ENCODE results near the gene WDR7.

The WDR7 gene

DNA sequence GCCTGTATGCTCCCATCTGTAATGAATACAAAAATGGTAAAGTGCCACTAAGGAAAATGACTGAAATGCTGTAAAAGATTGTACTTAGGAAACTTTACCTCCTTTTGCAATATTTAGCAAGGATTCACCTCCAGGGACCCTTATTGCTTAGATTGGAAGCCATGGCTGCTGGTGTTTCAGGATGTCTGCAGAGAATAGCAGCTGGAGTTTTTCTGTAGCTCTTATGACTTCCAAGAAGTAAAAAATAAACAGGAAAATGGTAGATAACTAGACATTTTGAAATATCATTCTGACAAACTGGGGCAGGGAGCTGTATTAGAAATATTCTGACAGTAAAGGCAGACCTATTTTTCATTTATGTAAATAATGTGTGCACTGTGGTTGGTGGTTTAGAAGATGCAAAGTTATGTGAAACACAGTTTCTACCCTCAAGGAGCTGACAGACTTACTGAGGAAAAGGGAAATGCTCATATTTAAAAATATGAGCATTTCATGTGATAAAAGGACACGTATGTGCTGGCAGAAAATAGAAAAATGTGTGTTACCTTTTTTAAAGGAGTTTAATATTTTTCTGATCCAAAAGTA, 270.8 kb downstream of the WDR7 start:
- peak; percentile 10 for DNase-seq

DNA sequence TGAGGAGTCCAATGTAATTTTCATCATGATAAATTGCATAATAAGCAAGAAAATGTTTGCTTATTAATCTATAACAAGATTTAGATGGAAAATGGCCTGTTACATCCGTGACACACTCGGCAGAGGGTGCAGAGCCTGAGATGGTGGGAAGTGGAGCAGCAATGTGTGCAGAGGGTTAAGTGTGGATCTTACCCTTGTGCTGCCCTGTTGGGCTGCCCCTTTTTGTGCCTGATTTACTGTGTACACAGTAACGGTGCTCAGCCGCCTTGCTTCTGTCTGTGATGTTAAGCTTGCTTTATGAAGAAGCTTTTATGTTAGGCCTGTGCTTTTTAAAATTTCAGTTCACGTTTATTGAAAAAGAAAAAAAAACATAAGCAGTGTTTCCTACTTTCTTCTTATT, 275.6 kb downstream of the WDR7 start:
- H2AK5ac ChIP-seq (ENCODE audit: low read length, severe bottlenecking), result no peak overlapping the region
- no peak overlapping the region for H3K27ac ChIP-seq (ENCODE audit: low read length, poor library complexity, severe bottlenecking)
- H2BK15ac ChIP-seq (ENCODE audit: low read depth, poor library complexity, severe bottlenecking), result no peak overlapping the region
- no peaks in the 10 kb centered on the region for H3K9me3 ChIP-seq (ENCODE audit: control insufficient read depth, low read length)
- DNase-seq, result no peak
- H3K4ac ChIP-seq (ENCODE audit: low read depth in 1 of 2, low read length in 2 of 2), result no peak overlapping the region
- no peaks in the 10 kb centered on the region for H3K4me1 ChIP-seq (ENCODE audit: control insufficient read depth, insufficient read depth, low read depth, low read length)
- no peak overlapping the region for H2BK5ac ChIP-seq (ENCODE audit: low read depth, low read length, poor library complexity, severe bottlenecking)
- no peaks in the 10 kb centered on the region for H3K27me3 ChIP-seq (ENCODE audit: control insufficient read depth in 1 of 2, insufficient read depth in 1 of 2, low read length in 2 of 2)
- 95% methylated on average over 4 of the region's 5 CpGs for WGBS
- H4K8ac ChIP-seq (ENCODE audit: low read length), result no peak overlapping the region
- no peak overlapping the region for H3K14ac ChIP-seq (ENCODE audit: low read length in 2 of 2)
- no peak overlapping the region for H3K4me3 ChIP-seq (ENCODE audit: insufficient read depth in 1 of 2, low read depth in 1 of 2, low read length in 2 of 2)
- H2BK120ac ChIP-seq (ENCODE audit: low read depth, low read length), result no peak overlapping the region
- no peak overlapping the region for H3K23ac ChIP-seq (ENCODE audit: low read length in 2 of 2)
- H3K18ac ChIP-seq (ENCODE audit: low read depth in 1 of 2, low read length in 2 of 2), result no peak overlapping the region
- H2BK12ac ChIP-seq (ENCODE audit: low read length in 2 of 2), result no peak overlapping the region
- peaks cover under 1% of the 10 kb centered on the region for H3K79me1 ChIP-seq (replicated peaks; ENCODE audit: low read length, poor library complexity, severe bottlenecking)
- H3K9ac ChIP-seq (ENCODE audit: low read length), result no peak overlapping the region
- H4K91ac ChIP-seq (ENCODE audit: low read length), result no peak overlapping the region
- no peak overlapping the region for H3K4me2 ChIP-seq (ENCODE audit: low read length, poor library complexity, severe bottlenecking)
- H3K36me3 ChIP-seq (ENCODE audit: control insufficient read depth in 1 of 2, insufficient read depth in 2 of 2, low read depth in 1 of 2, low read length in 2 of 2), result no peaks in the 10 kb centered on the region
- H2AFZ ChIP-seq (ENCODE audit: low read depth, low read length), result no peak overlapping the region

More for the DNA sequence above, 270.8 kb downstream of the WDR7 start:
- H3K4me2 ChIP-seq (ENCODE audit: low read length, poor library complexity, severe bottlenecking), result no peak overlapping the region
- no peak overlapping the region for H3K4ac ChIP-seq (ENCODE audit: low read depth in 1 of 2, low read length in 2 of 2)
- H3K9ac ChIP-seq (ENCODE audit: low read length), result no peak overlapping the region
- H2AFZ ChIP-seq (ENCODE audit: low read depth, low read length), result no peak overlapping the region
- H2BK12ac ChIP-seq (ENCODE audit: low read length in 2 of 2), result no peak overlapping the region
- no peaks in the 10 kb centered on the region for H3K36me3 ChIP-seq (ENCODE audit: control insufficient read depth in 1 of 2, insufficient read depth in 2 of 2, low read depth in 1 of 2, low read length in 2 of 2)
- no peak overlapping the region for H3K23ac ChIP-seq (ENCODE audit: low read length in 2 of 2)
- no peaks in the 10 kb centered on the region for H3K9me3 ChIP-seq (ENCODE audit: control insufficient read depth, low read length)
- no peak overlapping the region for H3K18ac ChIP-seq (ENCODE audit: low read depth in 1 of 2, low read length in 2 of 2)
- H2BK120ac ChIP-seq (ENCODE audit: low read depth, low read length), result no peak overlapping the region
- peaks cover 2% of the 10 kb centered on the region for H3K79me1 ChIP-seq (replicated peaks; ENCODE audit: low read length, poor library complexity, severe bottlenecking)
- no peaks in the 10 kb centered on the region for H3K27me3 ChIP-seq (ENCODE audit: control insufficient read depth in 1 of 2, insufficient read depth in 1 of 2, low read length in 2 of 2)
- H3K27ac ChIP-seq (ENCODE audit: low read length, poor library complexity, severe bottlenecking), result no peak overlapping the region
- H3K4me3 ChIP-seq (ENCODE audit: insufficient read depth in 1 of 2, low read depth in 1 of 2, low read length in 2 of 2), result no peak overlapping the region
- H3K4me1 ChIP-seq (ENCODE audit: control insufficient read depth, insufficient read depth, low read depth, low read length), result no peaks in the 10 kb centered on the region
- H2AK5ac ChIP-seq (ENCODE audit: low read length, severe bottlenecking), result no peak overlapping the region
- H4K91ac ChIP-seq (ENCODE audit: low read length), result no peak overlapping the region
- WGBS, result no CpG with 5 or more reads among the region's 1 CpG
- H3K14ac ChIP-seq (ENCODE audit: low read length in 2 of 2), result no peak overlapping the region
- no peak overlapping the region for H2BK15ac ChIP-seq (ENCODE audit: low read depth, poor library complexity, severe bottlenecking)
- H4K8ac ChIP-seq (ENCODE audit: low read length), result no peak overlapping the region
- no peak overlapping the region for H2BK5ac ChIP-seq (ENCODE audit: low read depth, low read length, poor library complexity, severe bottlenecking)

GRCh38 chr18:56927786-56928185, 276.6 kb downstream of the WDR7 start:
- Histone ChIP-seq H2AFZ (ENCODE audit: low read depth, low read length) (no peak overlapping the region), H3K4me3 (ENCODE audit: insufficient read depth in 1 of 2, low read depth in 1 of 2, low read length in 2 of 2) (no peak overlapping the region), H3K4me2 (ENCODE audit: low read length, poor library complexity, severe bottlenecking) (no peak overlapping the region), H3K27ac (ENCODE audit: low read length, poor library complexity, severe bottlenecking) (no peak overlapping the region), H3K4me1 (ENCODE audit: control insufficient read depth, insufficient read depth, low read depth, low read length) (no peaks in the 10 kb centered on the region), H2BK120ac (ENCODE audit: low read depth, low read length) (no peak overlapping the region), H4K8ac (ENCODE audit: low read length) (no peak overlapping the region), H3K9ac (ENCODE audit: low read length) (no peak overlapping the region), H2BK12ac (ENCODE audit: low read length in 2 of 2) (no peak overlapping the region), H3K14ac (ENCODE audit: low read length in 2 of 2) (no peak overlapping the region), H3K18ac (ENCODE audit: low read depth in 1 of 2, low read length in 2 of 2) (no peak overlapping the region), H3K9me3 (ENCODE audit: control insufficient read depth, low read length) (no peaks in the 10 kb centered on the region), H3K27me3 (ENCODE audit: control insufficient read depth in 1 of 2, insufficient read depth in 1 of 2, low read length in 2 of 2) (no peaks in the 10 kb centered on the region), H3K79me1 (replicated peaks; ENCODE audit: low read length, poor library complexity, severe bottlenecking) (no peaks in the 10 kb centered on the region), H2AK5ac (ENCODE audit: low read length, severe bottlenecking) (no peak overlapping the region), H3K23ac (ENCODE audit: low read length in 2 of 2) (no peak overlapping the region), H3K4ac (ENCODE audit: low read depth in 1 of 2, low read length in 2 of 2) (no peak overlapping the region), H2BK15ac (ENCODE audit: low read depth, poor library complexity, severe bottlenecking) (no peak overlapping the region), H2BK5ac (ENCODE audit: low read depth, low read length, poor library complexity, severe bottlenecking) (no peak overlapping the region), H4K91ac (ENCODE audit: low read length) (no peak overlapping the region), H3K36me3 (ENCODE audit: control insufficient read depth in 1 of 2, insufficient read depth in 2 of 2, low read depth in 1 of 2, low read length in 2 of 2) (no peaks in the 10 kb centered on the region)
- no peak for DNase-seq
- 100% methylated on average over 3 of the region's 3 CpGs for WGBS

DNA sequence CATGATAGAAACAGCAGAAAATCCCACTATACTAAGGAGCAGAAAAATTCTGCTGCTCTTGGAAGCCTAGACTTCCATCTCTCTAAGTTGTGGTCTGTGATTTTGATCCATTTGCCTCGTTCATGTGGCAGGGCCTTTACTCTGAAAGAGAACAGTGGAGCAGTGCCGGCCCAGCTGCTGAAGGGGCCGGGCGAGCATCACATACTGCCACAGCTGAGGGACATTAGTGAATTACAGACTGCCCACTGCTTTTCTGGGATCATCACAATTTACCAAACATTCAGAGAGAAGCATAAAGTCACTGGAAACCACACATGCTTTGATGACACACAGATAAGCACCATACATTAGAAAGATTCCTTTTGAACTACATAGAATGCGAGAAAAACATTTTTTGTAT, 278.7 kb downstream of the WDR7 start:
- Histone ChIP-seq H3K4me2 (ENCODE audit: low read length, poor library complexity, severe bottlenecking) (no peak overlapping the region), H2BK15ac (ENCODE audit: low read depth, poor library complexity, severe bottlenecking) (no peak overlapping the region), H3K9me3 (ENCODE audit: control insufficient read depth, low read length) (no peaks in the 10 kb centered on the region), H2AFZ (ENCODE audit: low read depth, low read length) (no peak overlapping the region), H4K91ac (ENCODE audit: low read length) (no peak overlapping the region), H3K27ac (ENCODE audit: low read length, poor library complexity, severe bottlenecking) (no peak overlapping the region), H3K14ac (ENCODE audit: low read length in 2 of 2) (peak overlapping the region in 1 of 2 experiments; percentile 21), H2AK5ac (ENCODE audit: low read length, severe bottlenecking) (no peak overlapping the region), H2BK5ac (ENCODE audit: low read depth, low read length, poor library complexity, severe bottlenecking) (no peak overlapping the region), H3K36me3 (ENCODE audit: control insufficient read depth in 1 of 2, insufficient read depth in 2 of 2, low read depth in 1 of 2, low read length in 2 of 2) (peaks cover 0 to 3% of the 10 kb centered on the region in 2 experiments), H3K18ac (ENCODE audit: low read depth in 1 of 2, low read length in 2 of 2) (no peak overlapping the region), H3K27me3 (ENCODE audit: control insufficient read depth in 1 of 2, insufficient read depth in 1 of 2, low read length in 2 of 2) (no peaks in the 10 kb centered on the region), H3K4me3 (ENCODE audit: insufficient read depth in 1 of 2, low read depth in 1 of 2, low read length in 2 of 2) (no peak overlapping the region), H4K8ac (ENCODE audit: low read length) (no peak overlapping the region), H3K9ac (ENCODE audit: low read length) (no peak overlapping the region), H3K79me1 (replicated peaks; ENCODE audit: low read length, poor library complexity, severe bottlenecking) (no peaks in the 10 kb centered on the region), H3K23ac (ENCODE audit: low read length in 2 of 2) (peak overlapping the region in 1 of 2 experiments; percentile 55), H3K4ac (ENCODE audit: low read depth in 1 of 2, low read length in 2 of 2) (no peak overlapping the region), H2BK12ac (ENCODE audit: low read length in 2 of 2) (no peak overlapping the region), H2BK120ac (ENCODE audit: low read depth, low read length) (no peak overlapping the region), H3K4me1 (ENCODE audit: control insufficient read depth, insufficient read depth, low read depth, low read length) (no peaks in the 10 kb centered on the region)
- 84% methylated on average over 4 of the region's 5 CpGs for WGBS
- DNase-seq, result no peak

All from mesenchymal stem cell (in vitro differentiated cells and primary cell).